K562 (cell line): ENCODE data around the gene C1QTNF3.
"Not testable (repeated sequence)": the region's sequence is repeated elsewhere in the genome, so short reads cannot be mapped to it uniquely, and the experiment has no call there.

Experiments used
- BCL6 ChIP-seq: fragments of 250-450 bp; sonication (Bioruptor Pico); IDR thresholded peaks from 2 replicates; pipeline ENCODE4 v1.4.0; 2020
- BRD4 ChIP-seq: fragments of 200-600 bp; sonication (generic); IDR thresholded peaks from 2 replicates; pipeline ENCODE4 v1.6.1; 2017; ENCODE audit warnings: inconsistent platforms
- CTCF ChIP-seq, 3 experiments: IDR thresholded peaks in 2 of 3; conservative IDR thresholded peaks in 1 of 3; 2 replicates each; pipeline ENCODE4 v1.5.1; 2011 to 2012; ENCODE audit warnings: low read length in 3 of 3, mild to moderate bottlenecking in 3 of 3, control low read depth in 2 of 3, improper control_type of control experiment in 1 of 3, inconsistent platforms in 1 of 3, low read depth in 1 of 3, mixed read lengths in 1 of 3, moderate library complexity in 1 of 3; ENCODE audit not compliant: insufficient read depth in 2 of 3
- FOS ChIP-seq: IDR thresholded peaks from 3 replicates; pipeline ENCODE4 v1.6.1; 2011; ENCODE audit not compliant: insufficient read length; ENCODE audit errors: extremely low read depth
- GABPA ChIP-seq: fragments of 200-800 bp; sonication (Bioruptor generic); conservative IDR thresholded peaks from 2 replicates; pipeline ENCODE4 v1.6.1; 2016; ENCODE audit warnings: low read depth, missing genetic modification characterization, missing compliant biosample characterization
- GMEB1 ChIP-seq: fragments of 250-450 bp; sonication (Bioruptor Pico); IDR thresholded peaks from 2 replicates; pipeline ENCODE4 v1.4.0; 2020; ENCODE audit warnings: mild to moderate bottlenecking
- MED1 ChIP-seq: sonication (generic); formaldehyde crosslinking; IDR thresholded peaks from 2 replicates; pipeline ENCODE4 v1.8.1; 2023; ENCODE audit warnings: missing genetic modification reagents, borderline replicate concordance
- NFIC ChIP-seq: fragments of 450-650 bp; IDR thresholded peaks from 2 replicates; pipeline ENCODE4 v1.6.1; 2017; ENCODE audit warnings: mild to moderate bottlenecking, inconsistent platforms
- POLR2AphosphoS5 ChIP-seq: IDR thresholded peaks from 2 replicates; pipeline ENCODE4 v1.6.1; 2011; ENCODE audit warnings: mild to moderate bottlenecking, low read depth, low read length, moderate library complexity; ENCODE audit not compliant: control insufficient read depth, insufficient read depth
- ZBTB8A ChIP-seq: fragments of 450-650 bp; IDR thresholded peaks from 2 replicates; pipeline ENCODE4 v1.6.1; 2018; ENCODE audit warnings: mild to moderate bottlenecking, moderate library complexity; ENCODE audit not compliant: partially characterized antibody
- ZHX1 ChIP-seq: fragments of 150-350 bp; conservative IDR thresholded peaks from 2 replicates; pipeline ENCODE4 v1.6.1; 2014; ENCODE audit warnings: low read length

- TF ChIP-seq NFIC; FOS; BRD4; POLR2AphosphoS5; GMEB1 (CRISPR knock-in tag); GABPA; CTCF (IDR thresholded peaks at IDR 0.05 in 2 of 3, conservative IDR thresholded peaks at IDR 0.05 in 1 of 3; ENCODE audit: insufficient read depth in 2 of 3, low read depth in 1 of 3, low read length in 3 of 3); ZBTB8A; MED1 (CRISPR knock-in tag); ZHX1; BCL6: not testable (repeated sequence)
These were observed 48.0 kb upstream of the C1QTNF3 start for GRCh38 chr5:34091039-34091438.
